Activated T-cell treated with anti-CD3 and anti-CD28 coated beads for 24 hours (primary cell): ENCODE data around the gene ZNF737.
A peak's percentile ranks its signal among the peaks of the same experiment; 100 is the strongest.
"Not testable (repeated sequence)": the region's sequence is repeated elsewhere in the genome, so short reads cannot be mapped to it uniquely, and the experiment has no call there.

Experiments used
- DNase-seq: peaks from one replicate; pipeline ENCODE4 v3.0.0-alpha.2; 2020; ENCODE audit warnings: low read depth

Gene ZNF737

DNA sequence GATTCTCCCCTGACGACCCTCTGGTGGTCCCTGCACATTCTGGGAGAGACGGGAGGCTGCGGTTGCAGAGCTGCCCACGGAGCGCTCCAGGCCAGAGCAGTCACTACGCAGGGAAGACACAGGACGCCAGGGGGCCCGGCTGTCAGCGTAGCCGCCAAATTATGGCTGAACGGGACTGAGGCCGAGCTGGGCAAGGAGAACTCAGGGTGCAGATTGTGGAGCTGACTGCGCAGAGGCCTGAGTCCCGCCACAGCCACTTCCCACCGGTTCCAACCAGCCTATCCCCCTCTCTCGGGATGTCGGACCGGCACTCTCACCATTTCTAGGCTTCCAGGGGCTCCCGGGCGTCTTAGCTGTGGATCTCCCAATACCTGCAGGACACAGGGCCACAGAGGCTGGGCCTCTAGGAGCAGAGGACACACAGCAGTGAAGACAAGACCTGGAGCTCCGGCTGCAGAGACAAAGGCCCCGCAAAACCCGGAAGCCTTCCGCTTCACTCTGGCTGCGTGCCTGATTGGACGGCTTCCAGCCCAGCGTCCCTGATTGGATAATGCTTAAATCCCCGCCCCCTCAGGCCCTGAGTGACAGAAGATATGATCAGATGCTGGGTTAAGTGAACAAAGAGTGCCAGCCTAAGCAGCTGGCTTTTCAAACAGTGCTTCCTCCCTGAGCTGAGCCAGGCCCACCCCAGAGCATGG is at the start of gene ZNF737:
Gene ZNF737 (minus strand): TSS at position 461 of the 698 bp plus-strand sequence. CDS start 141 bp downstream, at position 320.
- peak; percentile 89 for DNase-seq

DNA sequence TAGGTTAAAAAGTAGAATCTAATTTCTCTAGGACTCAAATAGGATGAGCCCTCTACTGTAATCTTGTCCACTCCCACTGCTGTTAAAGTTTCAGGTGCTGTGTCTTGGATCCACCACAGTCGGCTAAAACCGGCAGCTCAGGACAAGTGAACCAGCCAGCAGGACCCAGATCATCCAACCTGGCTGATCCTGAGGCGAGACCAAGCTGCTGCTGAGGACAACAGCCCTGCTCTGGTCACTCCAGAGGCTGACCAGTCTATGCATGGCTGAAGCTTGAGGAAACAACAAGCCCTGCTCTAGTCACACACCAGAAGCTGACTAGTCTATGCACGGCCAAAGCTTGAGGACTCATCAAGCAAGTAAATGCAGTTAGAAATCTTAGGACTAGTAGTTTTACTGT is 49.4 kb upstream of the ZNF737 start:
- not testable (repeated sequence) for DNase-seq

DNA sequence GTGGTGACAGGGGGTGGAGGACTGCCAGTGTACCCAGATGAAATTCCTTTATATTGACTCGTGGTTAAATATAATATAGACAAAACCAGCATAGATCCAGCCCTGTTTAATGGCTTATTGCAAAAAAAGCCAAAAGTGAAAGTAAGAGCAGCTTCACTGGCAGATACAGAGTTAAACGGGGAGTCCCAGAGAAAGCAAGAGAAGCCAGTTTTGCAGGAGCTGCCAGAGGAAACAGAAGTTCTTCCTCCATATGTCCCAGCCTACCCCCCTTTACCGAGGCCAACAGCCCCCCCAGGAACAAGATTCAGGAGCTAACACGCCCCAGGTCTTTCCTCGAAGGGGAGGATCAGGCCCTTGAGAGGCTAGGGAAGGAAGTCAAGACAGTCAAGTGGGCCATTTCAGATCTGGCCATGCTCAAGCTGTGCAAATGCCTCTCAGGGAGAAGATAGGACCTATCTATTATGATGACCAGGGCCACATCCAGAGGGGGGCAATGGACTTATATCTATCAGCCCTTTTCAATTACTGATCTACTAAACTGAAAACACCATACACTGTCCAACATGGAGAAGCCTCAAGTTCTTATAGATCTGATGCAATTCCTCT is 47.2 kb upstream of the ZNF737 start:
- no peak for DNase-seq

DNA sequence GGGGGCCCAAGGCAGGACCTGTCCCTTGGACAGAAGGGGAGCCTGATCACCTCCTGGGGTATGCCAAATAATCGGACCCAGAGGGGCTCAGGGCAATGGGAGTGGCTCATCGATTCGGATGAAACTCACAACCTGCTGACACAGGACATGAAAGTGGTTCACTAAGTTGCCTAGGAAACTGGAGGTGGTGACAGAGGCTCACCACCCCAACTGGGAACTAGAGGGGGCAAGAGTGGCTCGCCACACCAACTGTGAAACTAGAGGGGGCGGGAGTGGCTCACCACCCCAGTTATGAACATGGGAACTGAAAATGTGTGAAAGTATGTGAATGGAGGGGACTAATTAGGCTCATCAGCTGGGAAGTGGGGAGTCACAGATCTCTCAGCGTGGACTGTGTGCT is 46.3 kb upstream of the ZNF737 start:
- DNase-seq = no peak

DNA sequence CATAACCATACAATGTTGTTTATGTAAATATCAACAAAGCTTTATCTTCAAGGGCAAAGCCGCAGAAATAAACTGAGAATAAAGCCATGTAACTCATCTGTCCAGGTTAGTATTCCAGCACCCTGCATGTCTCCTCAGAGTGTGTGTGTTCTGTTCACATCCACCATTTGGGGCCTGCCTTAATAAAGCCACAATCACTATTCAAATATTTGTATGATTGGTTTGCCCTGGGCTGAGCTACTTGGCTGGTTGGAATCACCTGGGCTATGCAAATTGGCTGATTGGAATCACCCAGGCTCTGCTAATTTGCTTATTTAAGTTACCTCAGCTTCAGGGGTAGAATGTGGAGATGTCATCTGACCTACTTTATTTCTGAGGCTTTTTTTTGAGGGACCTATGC is 42.4 kb upstream of the ZNF737 start:
- no peak for DNase-seq

DNA sequence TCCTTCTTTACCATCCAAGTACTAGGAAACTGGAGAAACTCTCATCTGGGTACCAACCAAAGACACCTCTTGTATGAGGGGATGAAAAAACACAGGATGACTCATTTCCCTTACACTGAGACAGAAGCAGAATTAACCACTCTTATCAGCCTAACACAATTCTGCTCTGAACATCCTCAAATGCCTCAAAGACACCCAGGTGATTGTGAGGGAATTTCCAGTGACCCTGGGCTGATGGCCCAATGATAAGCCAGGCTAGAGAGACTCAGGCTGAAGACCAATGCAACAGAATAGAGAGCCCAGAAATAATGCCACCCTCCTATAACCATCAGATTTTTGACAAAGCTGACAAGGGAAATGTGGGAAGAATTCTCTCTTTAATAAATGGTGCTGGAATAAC is 7.0 kb downstream of the ZNF737 start:
- no peak for DNase-seq

DNA sequence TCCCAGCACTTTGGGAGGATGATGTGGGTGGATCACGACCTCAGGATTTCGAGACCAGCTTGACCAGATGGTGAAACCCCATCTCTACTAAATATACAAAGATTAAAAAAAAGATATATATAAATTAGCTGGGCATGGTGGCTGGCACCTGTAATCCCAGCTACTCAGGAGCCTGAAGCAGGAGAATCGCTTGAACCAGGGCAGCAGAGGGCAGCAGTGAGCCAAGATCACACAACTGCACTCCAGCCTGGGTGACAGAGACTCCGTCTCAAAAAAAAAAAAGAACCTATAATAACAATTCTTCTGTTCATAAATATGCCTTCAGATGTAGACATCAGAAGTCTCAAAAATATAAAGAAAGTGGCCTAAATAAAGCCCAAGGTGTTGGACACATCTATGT is 7.6 kb downstream of the ZNF737 start:
- no peak for DNase-seq

DNA sequence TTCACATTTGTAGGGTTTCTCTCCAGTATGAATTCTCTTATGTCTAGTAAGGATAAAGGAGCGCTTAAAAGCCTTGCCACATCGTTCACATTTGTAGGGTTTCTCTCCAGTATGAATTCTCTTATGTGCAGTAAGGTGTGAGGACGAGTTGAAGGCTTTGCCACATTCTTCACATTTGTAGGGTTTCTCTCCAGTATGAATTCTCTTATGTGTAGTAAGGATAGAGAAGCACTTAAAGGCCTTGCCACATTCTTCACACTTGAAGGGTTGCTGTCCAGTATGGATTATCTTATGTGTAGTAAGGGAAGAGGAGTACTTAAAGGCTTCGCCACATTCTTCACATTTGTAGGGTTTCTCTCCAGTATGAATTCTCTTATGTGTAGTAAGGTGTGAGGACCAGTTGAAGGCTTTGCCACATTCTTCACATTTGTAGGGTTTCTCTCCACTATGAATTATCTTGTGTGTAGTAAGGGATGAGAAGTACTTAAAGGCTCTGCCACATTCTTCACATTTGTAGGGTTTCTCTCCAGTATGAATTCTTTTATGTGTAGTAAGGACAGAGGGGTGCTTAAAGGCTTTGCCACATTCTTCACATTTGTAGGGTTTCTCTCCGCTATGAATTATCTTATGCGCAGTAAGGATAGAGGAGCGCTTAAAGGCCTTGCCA is 20.8 kb downstream of the ZNF737 start:
- not testable (repeated sequence) for DNase-seq

DNA sequence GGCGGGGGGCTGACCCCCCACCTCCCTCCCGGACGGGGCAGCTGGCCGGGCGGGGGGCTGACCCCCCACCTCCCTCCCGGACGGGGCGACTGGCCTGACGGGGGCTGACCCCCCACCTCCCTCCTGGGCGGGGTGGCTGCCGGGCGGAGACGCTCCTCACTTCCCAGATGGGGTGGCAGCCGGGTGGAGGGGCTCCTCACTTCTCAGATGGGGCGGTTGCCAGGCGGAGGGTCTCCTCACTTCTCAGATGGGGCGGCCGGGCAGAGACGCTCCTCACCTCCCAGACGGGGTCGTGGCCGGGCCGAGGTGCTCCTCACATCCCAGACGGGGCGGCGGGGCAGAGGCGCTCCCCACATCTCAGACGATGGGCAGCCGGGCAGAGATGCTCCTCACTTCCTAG is 35.3 kb downstream of the ZNF737 start:
- DNase-seq = not testable (repeated sequence)

DNA sequence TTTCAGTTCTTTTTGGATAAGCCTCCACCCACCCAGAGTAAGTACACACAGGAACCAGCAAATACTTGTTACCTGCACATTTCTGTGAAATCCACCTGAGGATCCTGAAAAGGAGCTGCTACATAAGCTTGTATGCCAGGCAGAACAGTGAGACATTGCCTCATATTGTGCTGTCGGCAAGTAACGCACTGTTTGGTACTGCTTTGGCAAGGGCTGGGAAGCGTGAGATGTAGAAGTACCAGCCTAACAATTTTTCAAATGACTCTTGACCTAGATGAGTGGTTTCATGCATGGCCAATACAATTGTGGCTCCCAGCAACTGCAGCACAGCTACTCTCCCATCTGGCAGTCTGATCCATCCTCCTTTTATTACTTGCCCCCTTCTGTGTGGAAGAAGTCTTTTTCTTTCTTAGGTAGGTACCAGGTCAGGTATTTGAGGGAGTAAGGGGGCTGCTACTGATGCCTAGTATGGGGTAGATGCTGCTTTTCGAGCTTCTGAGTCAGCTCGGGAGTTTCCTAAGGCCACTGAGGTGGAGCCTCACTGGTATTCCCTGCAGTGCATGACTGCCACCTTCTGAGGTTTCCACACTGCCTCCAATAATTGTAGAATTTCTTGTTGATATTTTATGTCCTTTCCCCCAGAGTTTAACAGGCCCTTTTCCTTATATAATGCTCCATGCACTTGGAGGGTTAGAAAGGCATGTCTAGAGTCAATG is 52.2 kb downstream of the ZNF737 start:
- no peak for DNase-seq

DNA sequence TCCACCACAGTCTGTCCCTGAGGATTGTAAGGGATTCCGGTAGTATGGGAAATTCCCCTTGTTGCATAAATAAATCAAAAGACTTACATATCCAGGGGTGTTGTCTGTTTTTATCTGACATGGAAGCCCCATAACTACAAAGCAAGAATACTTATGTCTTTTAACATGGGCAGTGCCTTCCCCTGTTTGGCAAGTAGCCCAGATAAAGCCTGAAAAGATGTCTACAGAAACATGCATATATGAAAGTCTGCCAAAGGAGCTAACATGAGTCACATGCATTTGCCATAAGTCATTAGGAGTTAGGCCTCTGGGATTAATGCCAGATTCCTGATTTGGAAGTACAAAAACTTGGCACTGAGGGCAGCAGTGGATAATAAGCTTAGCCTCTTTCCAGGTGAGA is 62.1 kb downstream of the ZNF737 start:
- no peak for DNase-seq
